Measurements from ENCODE around the gene CCP110. TPM values are rescaled to one million over a fixed set of nuclear protein-coding genes. Genes with fewer than 3 reads are reported as not detected.

Gene CCP110
- total RNA-seq, 2 donors from 2014 or later: 9.6 to 16.2 TPM

DNA sequence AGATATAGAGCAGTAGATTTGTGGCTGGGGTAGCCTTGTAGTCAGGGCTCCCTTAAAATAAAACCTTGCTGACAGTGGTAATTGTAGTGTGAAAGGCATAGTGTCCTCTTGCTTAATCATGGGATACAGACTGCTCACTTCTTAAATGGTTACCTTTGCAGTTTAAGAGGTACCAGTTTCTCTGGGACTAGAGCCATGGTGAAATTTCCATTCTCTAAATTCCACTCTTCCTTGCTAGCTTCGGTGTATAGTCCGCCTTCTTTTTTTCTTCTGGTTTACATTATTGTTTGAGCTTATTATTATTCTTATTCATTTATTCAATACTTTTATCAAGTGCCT lies 1.6 kb downstream of the CCP110 start:
- Histone ChIP-seq H3K9me3 (no peaks in the 10 kb centered on the region), H3K36me3 (replicated peaks in 1 of 2; ENCODE audit: insufficient read depth in 1 of 2, low read depth in 2 of 2) (no peaks in the 10 kb centered on the region), H3K27me3 (no peaks in the 10 kb centered on the region), H3K4me1 (peaks cover 29% of the 10 kb centered on the region), H3K27ac (no peak overlapping the region), H3K4me3 (no peak overlapping the region)
- DNase-seq: no peak
- TF ChIP-seq, protein P1, sequence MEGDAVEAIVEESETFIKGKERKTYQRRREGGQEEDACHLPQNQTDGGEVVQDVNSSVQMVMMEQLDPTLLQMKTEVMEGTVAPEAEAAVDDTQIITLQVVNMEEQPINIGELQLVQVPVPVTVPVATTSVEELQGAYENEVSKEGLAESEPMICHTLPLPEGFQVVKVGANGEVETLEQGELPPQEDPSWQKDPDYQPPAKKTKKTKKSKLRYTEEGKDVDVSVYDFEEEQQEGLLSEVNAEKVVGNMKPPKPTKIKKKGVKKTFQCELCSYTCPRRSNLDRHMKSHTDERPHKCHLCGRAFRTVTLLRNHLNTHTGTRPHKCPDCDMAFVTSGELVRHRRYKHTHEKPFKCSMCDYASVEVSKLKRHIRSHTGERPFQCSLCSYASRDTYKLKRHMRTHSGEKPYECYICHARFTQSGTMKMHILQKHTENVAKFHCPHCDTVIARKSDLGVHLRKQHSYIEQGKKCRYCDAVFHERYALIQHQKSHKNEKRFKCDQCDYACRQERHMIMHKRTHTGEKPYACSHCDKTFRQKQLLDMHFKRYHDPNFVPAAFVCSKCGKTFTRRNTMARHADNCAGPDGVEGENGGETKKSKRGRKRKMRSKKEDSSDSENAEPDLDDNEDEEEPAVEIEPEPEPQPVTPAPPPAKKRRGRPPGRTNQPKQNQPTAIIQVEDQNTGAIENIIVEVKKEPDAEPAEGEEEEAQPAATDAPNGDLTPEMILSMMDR (IDR thresholded peaks at IDR 0.05): no peak
- TF ChIP-seq POLR2A (IDR thresholded peaks at IDR 0.05): no peak
- WGBS, 2 donors: 86 to 91% methylated on average over 2 of the region's 2 CpGs
- intact Hi-C loops (cut with DNase I): no loop called here
- ATAC-seq: no peak

- 77% methylated on average over 1 of the region's 1 CpG for WGBS, 2 donors
- ATAC-seq (no peak), DNase-seq (no peak)
- H3K4me3 ChIP-seq: no peak overlapping the region
- H3K9me3 ChIP-seq: no peaks in the 10 kb centered on the region
- intact Hi-C loops (cut with DNase I): no loop called here
- no peak for TF ChIP-seq POLR2A (IDR thresholded peaks at IDR 0.05)
- TF ChIP-seq, protein P1 (IDR thresholded peaks at IDR 0.05): no peak
- H3K4me1 ChIP-seq: peaks cover 22% of the 10 kb centered on the region
- no peaks in the 10 kb centered on the region for H3K36me3 ChIP-seq (replicated peaks in 1 of 2; ENCODE audit: insufficient read depth in 1 of 2, low read depth in 2 of 2)
- H3K27ac ChIP-seq: no peak overlapping the region
- H3K27me3 ChIP-seq: no peaks in the 10 kb centered on the region
Observed at GRCh38 chr16:19527161-19527560, 3.4 kb downstream of the CCP110 start.

GRCh38 chr16:19528666-19529065 lies 4.9 kb downstream of the CCP110 start:
- TF ChIP-seq POLR2A (IDR thresholded peaks at IDR 0.05): no peak
- TF ChIP-seq, protein P1 (IDR thresholded peaks at IDR 0.05): no peak
- no peak overlapping the region for H3K4me3 ChIP-seq
- ATAC-seq (no peak), DNase-seq (no peak)
- no peak overlapping the region for H3K27ac ChIP-seq
- peaks cover 15% of the 10 kb centered on the region for H3K4me1 ChIP-seq
- H3K27me3 ChIP-seq: no peaks in the 10 kb centered on the region
- no peaks in the 10 kb centered on the region for H3K9me3 ChIP-seq
- intact Hi-C loops (cut with DNase I): no loop called here
- H3K36me3 ChIP-seq (replicated peaks in 1 of 2; ENCODE audit: insufficient read depth in 1 of 2, low read depth in 2 of 2): peaks cover 0 to 1% of the 10 kb centered on the region in 2 donors
- WGBS, 2 donors: 92 to 93% methylated on average over 3 of the region's 3 CpGs

GRCh38 chr16:19532601-19533000 lies 8.9 kb downstream of the CCP110 start:
- ATAC-seq (no peak), DNase-seq (no peak)
- peaks cover 0 to 9% of the 10 kb centered on the region in 2 donors for H3K36me3 ChIP-seq (replicated peaks in 1 of 2; ENCODE audit: insufficient read depth in 1 of 2, low read depth in 2 of 2)

More at GRCh38 chr16:19532601-19533000, 8.9 kb downstream of the CCP110 start:
- Histone ChIP-seq H3K27me3 (no peaks in the 10 kb centered on the region), H3K4me3 (no peak overlapping the region), H3K9me3 (no peaks in the 10 kb centered on the region), H3K27ac (no peak overlapping the region), H3K4me1 (no peaks in the 10 kb centered on the region)
- TF ChIP-seq, protein P1 (IDR thresholded peaks at IDR 0.05): no peak
- 62 to 91% methylated on average over 1 of the region's 1 CpG for WGBS, 2 donors
- intact Hi-C loops (cut with DNase I): no loop called here

All from body of pancreas (tissue), 4 donors.